Thyroid gland (tissue), 4 donors: Measurements from ENCODE around the gene GLCE. TPM values are rescaled to one million over a fixed set of nuclear protein-coding genes. Genes with fewer than 3 reads are reported as not detected.

Source experiments
- DNase-seq, 2 donors: peaks; one replicate each; pipeline ENCODE4 v3.0.0-alpha.2; 2019
- H3K27ac ChIP-seq, 3 donors: fragments of 200-600 bp; sonication (generic); 1 replicate in 2 of 3; 2 replicates in 1 of 3; pipeline ENCODE4 v1.5.1; 2016 to 2019; ENCODE audit warnings: mild to moderate bottlenecking in 1 of 3, moderate library complexity in 1 of 3
- H3K27me3 ChIP-seq: fragments of 200-600 bp; sonication (generic); one replicate; pipeline ENCODE4 v1.5.1; 2019
- H3K36me3 ChIP-seq, 2 donors: fragments of 200-600 bp; sonication (generic); one replicate each; pipeline ENCODE4 v1.5.1; 2016 to 2019
- H3K4me1 ChIP-seq, 2 donors: fragments of 200-600 bp; sonication (generic); one replicate each; pipeline ENCODE4 v1.5.1; 2017 to 2019
- H3K4me3 ChIP-seq, 3 donors: fragments of 200-600 bp; sonication (generic); replicated peaks in 1 of 3; 1 replicate in 2 of 3; 2 replicates in 1 of 3; pipeline ENCODE4 v1.5.1; 2016; ENCODE audit warnings: mild to moderate bottlenecking in 1 of 3
- H3K9me3 ChIP-seq: fragments of 200-600 bp; sonication (generic); one replicate; pipeline ENCODE4 v1.5.1; 2017
- POLR2A ChIP-seq, 2 donors: fragments of 450-650 bp; IDR thresholded peaks; one replicate each; pipeline ENCODE4 v1.6.1; 2017; ENCODE audit warnings: antibody characterized with exemption in 2 of 2, mild to moderate bottlenecking in 2 of 2, moderate library complexity in 1 of 2
- WGBS, 2 donors: methylation state at CpG; one replicate each; pipeline ENCODE4 v1.1.5; 2017; 5-methylcytosine and 5-hydroxymethylcytosine counted together
- intact Hi-C: fragments of 100-400 bp; cut with DNase I; formaldehyde crosslinking; loops from one replicate; pipeline ENCODE4 v1.15.1; 2023
- total RNA-seq, 4 donors: library from RNA; depleted of rRNA; stranded (reverse); fragments of >200 nt; gene quantifications; one replicate each; pipeline ENCODE4 v1.2.3, GENCODE V29; 2016
- TF ChIP-seq, protein P1 (sequence below), 6 experiments: fragments of 200-600 bp in 3 of 6; fragments of 450-650 bp in 3 of 6; sonication (generic) in 3 of 6; IDR thresholded peaks; one replicate each; pipeline ENCODE4 v1.5.1; 2016 to 2019; ENCODE audit warnings: antibody characterized with exemption in 6 of 6, mild to moderate bottlenecking in 2 of 6, inconsistent platforms in 1 of 6, moderate library complexity in 1 of 6

Gene GLCE
- total RNA-seq, 4 donors from 2014 or later = 7.6 to 16.1 (median 11.9) TPM

DNA sequence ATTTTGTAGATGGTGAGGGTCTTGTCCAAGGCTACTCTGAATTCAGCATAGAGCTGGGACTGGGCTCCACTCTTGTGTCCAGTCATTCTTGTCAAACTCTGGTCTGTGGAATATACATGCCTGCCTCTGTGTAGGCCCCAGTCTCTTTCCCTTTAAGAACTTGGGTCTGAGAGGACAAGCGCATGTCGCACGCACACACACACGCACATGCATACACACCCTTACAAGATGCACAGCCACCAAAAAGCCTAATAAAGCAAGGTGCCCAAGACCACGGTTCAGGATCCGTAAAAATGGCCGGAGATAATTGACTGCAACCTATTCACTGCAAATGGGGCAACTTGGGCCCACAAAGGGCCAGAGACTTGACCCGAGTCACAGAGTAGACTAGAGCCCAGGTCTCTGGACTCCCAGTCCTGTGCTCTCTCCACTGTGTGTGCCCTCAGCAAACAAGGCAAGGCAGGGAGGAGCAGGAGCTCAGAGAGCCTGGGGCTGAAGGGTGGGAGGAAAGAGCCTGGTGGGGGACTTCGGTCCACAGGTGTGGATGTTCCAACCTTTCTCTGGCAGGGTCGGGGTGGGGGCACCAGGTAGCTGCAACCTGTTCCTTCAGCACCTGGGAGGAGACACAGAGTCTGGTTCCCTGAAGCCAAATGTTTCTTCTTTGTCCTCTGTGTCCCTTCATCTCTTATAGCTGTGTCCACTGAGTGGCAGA, 137.4 kb downstream of the GLCE start:
- Histone ChIP-seq H3K27ac (no peak overlapping the region), H3K4me3 (no peak overlapping the region), H3K9me3 (no peaks in the 10 kb centered on the region), H3K4me1 (peaks cover 8 to 17% of the 10 kb centered on the region in 2 donors), H3K27me3 (no peaks in the 10 kb centered on the region), H3K36me3 (no peaks in the 10 kb centered on the region)
- 92 to 96% methylated on average over 10 of the region's 10 CpGs for WGBS, 2 donors
- DNase-seq = no peak
- TF ChIP-seq POLR2A (IDR thresholded peaks at IDR 0.05) = no peak
- TF ChIP-seq, protein P1, sequence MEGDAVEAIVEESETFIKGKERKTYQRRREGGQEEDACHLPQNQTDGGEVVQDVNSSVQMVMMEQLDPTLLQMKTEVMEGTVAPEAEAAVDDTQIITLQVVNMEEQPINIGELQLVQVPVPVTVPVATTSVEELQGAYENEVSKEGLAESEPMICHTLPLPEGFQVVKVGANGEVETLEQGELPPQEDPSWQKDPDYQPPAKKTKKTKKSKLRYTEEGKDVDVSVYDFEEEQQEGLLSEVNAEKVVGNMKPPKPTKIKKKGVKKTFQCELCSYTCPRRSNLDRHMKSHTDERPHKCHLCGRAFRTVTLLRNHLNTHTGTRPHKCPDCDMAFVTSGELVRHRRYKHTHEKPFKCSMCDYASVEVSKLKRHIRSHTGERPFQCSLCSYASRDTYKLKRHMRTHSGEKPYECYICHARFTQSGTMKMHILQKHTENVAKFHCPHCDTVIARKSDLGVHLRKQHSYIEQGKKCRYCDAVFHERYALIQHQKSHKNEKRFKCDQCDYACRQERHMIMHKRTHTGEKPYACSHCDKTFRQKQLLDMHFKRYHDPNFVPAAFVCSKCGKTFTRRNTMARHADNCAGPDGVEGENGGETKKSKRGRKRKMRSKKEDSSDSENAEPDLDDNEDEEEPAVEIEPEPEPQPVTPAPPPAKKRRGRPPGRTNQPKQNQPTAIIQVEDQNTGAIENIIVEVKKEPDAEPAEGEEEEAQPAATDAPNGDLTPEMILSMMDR (IDR thresholded peaks at IDR 0.05) = no peak
- intact Hi-C loops = no loop called here

DNA sequence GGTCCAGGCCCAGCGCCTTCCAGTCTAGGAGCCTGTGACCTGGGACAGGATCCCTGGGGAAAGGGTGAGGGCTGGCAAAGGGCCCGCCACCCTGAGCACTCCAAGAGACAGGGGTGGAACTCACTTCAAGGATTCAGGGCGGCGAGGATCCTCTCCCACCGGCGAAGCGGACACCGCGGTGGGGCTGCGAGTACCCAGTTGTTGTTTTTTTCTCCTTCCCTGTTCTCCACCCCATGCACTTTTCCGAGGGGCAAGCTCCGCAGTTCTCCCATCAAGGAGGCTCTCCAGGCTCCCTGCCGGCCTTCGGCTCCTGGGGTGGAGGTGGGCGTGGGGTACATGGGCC, 137.9 kb downstream of the GLCE start:
- Histone ChIP-seq H3K27me3 (no peaks in the 10 kb centered on the region), H3K36me3 (no peaks in the 10 kb centered on the region), H3K27ac (no peak overlapping the region), H3K4me1 (peaks cover 8 to 17% of the 10 kb centered on the region in 2 donors), H3K4me3 (peak overlapping the region in 1 of 3 donors; percentile 32), H3K9me3 (no peaks in the 10 kb centered on the region)
- intact Hi-C loops = no loop called here
- 35 to 43% methylated on average over 15 of the region's 15 CpGs for WGBS, 2 donors
- no peak for DNase-seq
- TF ChIP-seq, protein P1 (IDR thresholded peaks at IDR 0.05) = no peak
- TF ChIP-seq POLR2A (IDR thresholded peaks at IDR 0.05) = no peak

DNA sequence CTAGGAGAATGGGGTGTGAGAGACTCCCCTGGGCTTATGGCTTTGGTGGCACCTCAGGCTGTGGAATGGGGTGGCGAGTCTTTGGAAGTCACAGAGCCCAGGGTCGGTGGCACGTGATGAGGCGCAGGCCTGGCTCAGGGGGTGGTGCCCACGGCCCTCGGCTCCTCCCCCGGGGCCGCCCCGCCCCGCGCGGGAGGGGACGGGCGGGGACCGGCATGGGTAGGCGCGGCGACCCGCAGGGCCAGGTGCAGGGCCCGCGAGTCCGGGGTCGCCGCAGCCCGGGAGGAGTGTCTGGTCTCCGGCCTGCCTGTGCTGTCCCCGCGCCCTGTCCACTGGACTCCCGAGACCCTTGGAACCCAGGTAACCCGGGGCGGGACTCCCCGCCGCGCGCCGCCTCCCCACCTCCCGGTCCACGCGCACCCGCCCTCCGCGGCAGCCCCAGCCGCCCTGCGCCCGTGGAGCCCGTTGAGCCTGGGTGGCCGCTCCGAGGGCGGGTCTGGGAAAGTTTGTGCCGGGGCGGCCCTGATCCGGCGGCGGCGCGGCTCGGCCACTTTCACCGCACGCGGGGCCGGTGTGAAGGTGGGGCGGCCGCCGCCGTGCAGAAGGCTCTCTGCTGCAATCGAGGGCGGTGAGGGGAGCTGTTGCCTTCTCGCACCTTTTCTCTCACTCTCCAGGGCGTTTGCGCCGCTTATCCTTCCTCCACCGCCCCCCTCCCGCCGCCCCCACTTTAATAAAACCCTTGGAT, 138.4 kb downstream of the GLCE start, which contains the start of gene PAQR5:
Gene PAQR5 (plus strand): TSS at position 216 of the 745 bp plus-strand sequence. CDS start 61,169 bp downstream, outside the sequence.
- peak within 1 kb of the TSS in 2 of 3 donors; percentile 30 to 32 for H3K4me3 ChIP-seq
- peak; percentile 49 to 50 for DNase-seq
- no peak for TF ChIP-seq POLR2A (IDR thresholded peaks at IDR 0.05)
- TF ChIP-seq, protein P1 (IDR thresholded peaks at IDR 0.05) = no peak
- peaks cover 8 to 17% of the 10 kb centered on the region in 2 donors for H3K4me1 ChIP-seq
- H3K36me3 ChIP-seq = no peaks in the 10 kb centered on the region
- H3K27ac ChIP-seq = no peak within 1 kb of the TSS
- H3K9me3 ChIP-seq = no peaks in the 10 kb centered on the region
- intact Hi-C loops = no loop called here
- H3K27me3 ChIP-seq = no peaks in the 10 kb centered on the region
- 1 to 4% methylated on average over 22 to 26 of the region's 74 CpGs for WGBS, 2 donors

DNA sequence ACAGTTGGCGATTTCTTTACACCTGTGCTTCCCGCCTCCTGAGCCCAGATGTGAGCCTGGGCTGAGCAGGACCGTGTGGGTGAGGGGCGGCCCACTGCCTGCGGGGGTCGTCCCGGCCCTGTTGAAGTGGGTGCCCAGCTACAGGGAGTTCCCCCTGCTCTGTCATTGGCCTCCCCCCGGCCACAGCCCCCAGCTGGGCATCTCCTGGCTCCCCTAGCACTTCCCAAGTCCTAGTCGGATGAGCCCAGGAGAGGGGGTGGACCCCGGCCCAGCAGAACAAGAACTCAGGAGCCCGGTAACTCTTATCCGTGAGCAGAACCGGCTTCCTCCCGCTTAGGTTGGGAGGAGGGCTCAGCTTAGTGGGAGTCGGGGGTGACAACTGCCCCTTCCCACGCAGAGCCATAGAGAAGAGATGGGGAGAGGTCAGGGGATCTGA, 139.0 kb downstream of the GLCE start:
- no peaks in the 10 kb centered on the region for H3K27me3 ChIP-seq
- peaks cover 8 to 17% of the 10 kb centered on the region in 2 donors for H3K4me1 ChIP-seq
- no peak for DNase-seq
- intact Hi-C loops = no loop called here
- H3K4me3 ChIP-seq = peak overlapping the region in 1 of 3 donors; percentile 32
- no peaks in the 10 kb centered on the region for H3K9me3 ChIP-seq
- no peak overlapping the region for H3K27ac ChIP-seq
- H3K36me3 ChIP-seq = no peaks in the 10 kb centered on the region
- TF ChIP-seq, protein P1 (IDR thresholded peaks at IDR 0.05) = no peak
- no peak for TF ChIP-seq POLR2A (IDR thresholded peaks at IDR 0.05)
- WGBS, 2 donors = 13 to 14% methylated on average over 9 to 13 of the region's 16 CpGs
